PC-3 (cell line): ENCODE results near the gene ZNF689. TPM values are rescaled to one million over a fixed set of nuclear protein-coding genes. Genes with fewer than 3 reads are reported as not detected.

ENCODE experiments used
- ATAC-seq: fragments of 200-7000 bp; cut with Tn5 transposase; 2 replicates; pipeline ENCODE4 v1.9.1; 2020; ENCODE audit warnings: mild to moderate bottlenecking, moderate library complexity
- BruUV-seq: library from RNA; stranded (reverse); fragments of 400-500 nt; replicated peaks from 2 replicates; lab custom pipeline; 2021; lab: Mats Ljungman, UMichigan
- CTCF ChIA-PET: fragments of 300-600 bp; sonication (Branson Sonifier 250); formaldehyde crosslinking; loops from one replicate; lab custom pipeline; 2022; ENCODE audit warnings: antibody characterized with exemption; lab: Charles Lee
- POLR2A ChIA-PET: fragments of 300-600 bp; sonication (Branson Sonifier 250); formaldehyde crosslinking; loops from one replicate; lab custom pipeline; 2022; ENCODE audit warnings: antibody characterized with exemption; ENCODE audit not compliant: unreplicated experiment; lab: Charles Lee
- DNase-seq: peaks from one replicate; pipeline ENCODE4 v3.0.0-alpha.2; 2015
- H2AFZ ChIP-seq: fragments of 300-600 bp; sonication (generic); 2 replicates; pipeline ENCODE4 v1.6.0; 2016; ENCODE audit warnings: antibody characterized with exemption, low read length
- H3F3A ChIP-seq: fragments of 300-600 bp; sonication (generic); one replicate; pipeline ENCODE4 v1.6.0; 2017; ENCODE audit warnings: antibody characterized with exemption, low read length, control low read depth, mild to moderate bottlenecking; ENCODE audit not compliant: unreplicated experiment
- H3K27ac ChIP-seq: fragments of 300-600 bp; sonication (generic); 2 replicates; pipeline ENCODE4 v1.5.1; 2016; ENCODE audit warnings: mild to moderate bottlenecking, low read length
- H3K27me3 ChIP-seq: fragments of 300-600 bp; sonication (generic); 2 replicates; pipeline ENCODE4 v1.6.1; 2016; ENCODE audit warnings: low read length, mixed read lengths
- H3K36me3 ChIP-seq: fragments of 300-600 bp; sonication (generic); 2 replicates; pipeline ENCODE4 v1.6.1; 2016; ENCODE audit warnings: low read depth, mixed run types, low read length, mixed read lengths
- H3K4me1 ChIP-seq: fragments of 300-600 bp; sonication (generic); 2 replicates; pipeline ENCODE4 v1.5.1; 2016; ENCODE audit warnings: low read length; ENCODE audit not compliant: insufficient read depth
- H3K4me2 ChIP-seq: fragments of 300-600 bp; sonication (generic); 2 replicates; pipeline ENCODE4 v1.6.0; 2016; ENCODE audit warnings: low read length
- H3K4me3 ChIP-seq: fragments of 300-600 bp; sonication (generic); 2 replicates; pipeline ENCODE4 v1.5.1; 2016; ENCODE audit warnings: mild to moderate bottlenecking, low read length, mixed read lengths
- H3K79me2 ChIP-seq: fragments of 300-600 bp; sonication (generic); 2 replicates; pipeline ENCODE4 v1.6.1; 2017; ENCODE audit warnings: low read length, mixed read lengths
- H3K9ac ChIP-seq: fragments of 300-600 bp; sonication (generic); 2 replicates; pipeline ENCODE4 v1.6.0; 2016; ENCODE audit warnings: mild to moderate bottlenecking, low read length
- H3K9me2 ChIP-seq: fragments of 300-600 bp; sonication (generic); replicated peaks from 2 replicates; pipeline ENCODE4 v1.6.1; 2016; ENCODE audit warnings: mixed run types, low read length, mixed read lengths
- H3K9me3 ChIP-seq: fragments of 300-600 bp; sonication (generic); 2 replicates; pipeline ENCODE4 v1.6.1; 2016; ENCODE audit warnings: low read length, mixed read lengths
- H4K20me1 ChIP-seq: fragments of 300-600 bp; sonication (generic); 2 replicates; pipeline ENCODE4 v1.6.1; 2016; ENCODE audit warnings: low read length, mixed read lengths
- CTCF ChIP-seq: fragments of 300-600 bp; sonication (generic); conservative IDR thresholded peaks from 2 replicates; pipeline ENCODE4 v1.5.1; 2017; ENCODE audit warnings: antibody characterized with exemption, low read depth, mild to moderate bottlenecking, low read length
- EZH2 ChIP-seq: fragments of 300-600 bp; sonication (generic); IDR thresholded peaks from one replicate; pipeline ENCODE4 v1.6.1; 2017; ENCODE audit warnings: antibody characterized with exemption, mild to moderate bottlenecking, low read length; ENCODE audit not compliant: unreplicated experiment
- EZH2phosphoT487 ChIP-seq: fragments of 300-600 bp; sonication (generic); IDR thresholded peaks from 2 replicates; pipeline ENCODE4 v1.6.1; 2018; ENCODE audit warnings: mild to moderate bottlenecking, antibody characterized with exemption, low read length, borderline replicate concordance
- intact Hi-C: fragments of 100-400 bp; cut with micrococcal nuclease; formaldehyde crosslinking; loops from 2 replicates; pipeline ENCODE4 v1.9.0; 2023
- total RNA-seq: library from RNA; depleted of rRNA; stranded (reverse); fragments of >200 nt; gene quantifications from 2 replicates; pipeline ENCODE4 v1.2.3, GENCODE V29; 2014

The ZNF689 gene
- total RNA-seq, 1 experiment from 2014 or later: 6.0 TPM

DNA sequence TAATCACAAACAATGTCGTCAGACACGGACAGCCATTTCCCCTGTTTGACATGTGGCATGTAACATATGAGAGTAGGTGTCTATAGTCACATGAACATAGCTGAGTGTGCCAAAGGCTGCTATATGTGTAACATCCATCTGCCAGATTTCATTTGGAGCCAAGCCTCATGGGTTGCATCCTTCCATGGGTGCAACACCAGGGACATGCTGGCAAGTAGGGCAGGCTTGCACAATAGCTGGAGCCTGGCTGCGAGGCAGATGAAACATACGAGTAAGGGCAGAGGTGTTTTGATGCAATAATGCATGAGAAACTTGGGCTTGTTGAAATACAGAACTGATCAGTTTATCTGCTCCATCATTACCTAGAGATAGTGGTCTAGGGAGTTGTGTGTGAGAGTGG, 9.0 kb upstream of the ZNF689 start:
- H3K9ac ChIP-seq: no peak overlapping the region
- no peak overlapping the region for H3K4me2 ChIP-seq
- no peak overlapping the region for H3K27ac ChIP-seq
- no peak overlapping the region for H3K4me3 ChIP-seq
- POLR2A ChIA-PET: no interaction called here
- H3K36me3 ChIP-seq: no peaks in the 10 kb centered on the region; the same call in 1 of the 2 replicates
- H3K4me1 ChIP-seq: peaks cover 15% of the 10 kb centered on the region
- CTCF ChIA-PET: no interaction called here
- no TSS peak for BruUV-seq
- H3K79me2 ChIP-seq: no peaks in the 10 kb centered on the region
- no peaks in the 10 kb centered on the region for H3K27me3 ChIP-seq
- H2AFZ ChIP-seq: no peak overlapping the region
- DNase-seq (no peak), ATAC-seq (no peak)
- intact Hi-C loops: no loop called here
- no peaks in the 10 kb centered on the region for H3F3A ChIP-seq
- no peaks in the 10 kb centered on the region for H3K9me2 ChIP-seq
- no peak for TF ChIP-seq CTCF
- TF ChIP-seq EZH2: no peak
- no peak for TF ChIP-seq EZH2phosphoT487
- no peaks in the 10 kb centered on the region for H4K20me1 ChIP-seq
- H3K9me3 ChIP-seq: no peaks in the 10 kb centered on the region

- peak; percentile 50 for DNase-seq
These were observed 5.3 kb upstream of the ZNF689 start for GRCh38 chr16:30615358-30616091.

More at GRCh38 chr16:30615358-30616091, 5.3 kb upstream of the ZNF689 start:
- H4K20me1 ChIP-seq: no peaks in the 10 kb centered on the region
- no peak overlapping the region for H3K9ac ChIP-seq
- ATAC-seq: no peak
- no peaks in the 10 kb centered on the region for H3F3A ChIP-seq
- no peaks in the 10 kb centered on the region for H3K9me3 ChIP-seq
- no peaks in the 10 kb centered on the region for H3K27me3 ChIP-seq
- no peak overlapping the region for H3K4me2 ChIP-seq
- H3K4me1 ChIP-seq: no peaks in the 10 kb centered on the region
- no peak overlapping the region for H3K27ac ChIP-seq
- H3K9me2 ChIP-seq: no peaks in the 10 kb centered on the region
- no peaks in the 10 kb centered on the region; the same call in 1 of the 2 replicates for H3K36me3 ChIP-seq
- ChIA-PET POLR2A (no interaction called here), CTCF (interaction anchor here (0.5 to 0.6 kb wide), 3 partner anchors 16 to 88 kb away, joined by 3 to 4 read pairs (median 3); no protein-coding TSS in a partner anchor)
- no peak overlapping the region for H3K4me3 ChIP-seq
- no peak overlapping the region for H2AFZ ChIP-seq
- H3K79me2 ChIP-seq: no peaks in the 10 kb centered on the region
- TF ChIP-seq CTCF: peak; percentile 59
- TF ChIP-seq EZH2: no peak
- TF ChIP-seq EZH2phosphoT487: no peak
- intact Hi-C loops: no loop called here
- no TSS peak for BruUV-seq
